GM18909 (cell line): ENCODE measurements around the gene ZXDC.

Experiments used
- ATAC-seq: cut with Tn5 transposase; IDR thresholded peaks from one replicate; pipeline ENCODE4 v1.9.1; 2021; ENCODE audit warnings: mild to moderate bottlenecking; ENCODE audit not compliant: unreplicated experiment, poor library complexity

The ZXDC gene

DNA sequence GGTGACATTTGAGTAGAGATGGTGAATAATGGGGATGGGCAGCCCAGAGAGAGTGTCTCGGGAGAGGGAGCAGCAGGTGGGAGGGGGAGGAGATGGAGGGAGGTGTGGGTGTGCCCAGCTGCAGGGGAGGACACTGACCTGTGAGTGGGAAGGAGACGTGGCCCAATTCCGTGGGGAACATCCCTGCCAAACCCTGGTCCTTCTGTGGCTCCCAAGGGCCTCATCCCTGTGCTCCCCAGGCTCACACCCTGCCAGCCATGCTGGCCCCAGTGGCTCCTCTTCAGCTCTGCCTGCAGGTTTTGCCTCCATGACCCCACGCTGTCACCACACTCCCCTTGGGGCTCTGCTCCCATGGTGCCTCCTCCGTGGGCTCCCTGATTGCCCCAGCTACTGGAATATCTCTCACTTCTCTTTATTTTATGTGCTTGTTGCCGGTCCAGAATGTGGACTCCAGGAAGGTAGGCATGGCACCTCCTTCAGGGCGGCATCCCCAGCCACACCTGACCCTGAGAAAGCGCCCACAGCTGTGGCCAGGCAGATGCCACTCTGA, 74.0 kb downstream of the ZXDC start:
- no peak for ATAC-seq

- ATAC-seq, result no peak
Measured at GRCh38 chr3:126399756-126400155, 75.9 kb downstream of the ZXDC start.

DNA sequence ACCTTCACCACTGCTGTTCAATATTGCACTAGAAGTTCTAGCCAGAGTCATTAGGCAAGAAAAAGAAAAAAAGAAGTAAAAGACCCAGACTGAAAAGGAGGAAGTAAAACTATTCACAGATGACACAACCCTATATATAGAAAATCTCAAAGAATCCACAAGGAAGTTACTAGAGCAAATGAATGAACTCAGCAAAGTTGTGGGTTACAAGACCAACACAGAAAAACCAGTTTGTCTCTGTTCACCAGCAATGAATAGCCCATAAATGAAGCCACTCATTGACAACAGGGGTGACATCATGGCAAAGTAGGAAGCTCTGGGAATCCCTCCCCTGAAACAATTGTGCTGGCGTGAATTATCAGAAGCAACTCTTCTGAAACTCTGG, 76.3 kb downstream of the ZXDC start:
- ATAC-seq, result no peak

- no peak for ATAC-seq
Measured at GRCh38 chr3:126398423-126399350, 77.0 kb downstream of the ZXDC start.

DNA sequence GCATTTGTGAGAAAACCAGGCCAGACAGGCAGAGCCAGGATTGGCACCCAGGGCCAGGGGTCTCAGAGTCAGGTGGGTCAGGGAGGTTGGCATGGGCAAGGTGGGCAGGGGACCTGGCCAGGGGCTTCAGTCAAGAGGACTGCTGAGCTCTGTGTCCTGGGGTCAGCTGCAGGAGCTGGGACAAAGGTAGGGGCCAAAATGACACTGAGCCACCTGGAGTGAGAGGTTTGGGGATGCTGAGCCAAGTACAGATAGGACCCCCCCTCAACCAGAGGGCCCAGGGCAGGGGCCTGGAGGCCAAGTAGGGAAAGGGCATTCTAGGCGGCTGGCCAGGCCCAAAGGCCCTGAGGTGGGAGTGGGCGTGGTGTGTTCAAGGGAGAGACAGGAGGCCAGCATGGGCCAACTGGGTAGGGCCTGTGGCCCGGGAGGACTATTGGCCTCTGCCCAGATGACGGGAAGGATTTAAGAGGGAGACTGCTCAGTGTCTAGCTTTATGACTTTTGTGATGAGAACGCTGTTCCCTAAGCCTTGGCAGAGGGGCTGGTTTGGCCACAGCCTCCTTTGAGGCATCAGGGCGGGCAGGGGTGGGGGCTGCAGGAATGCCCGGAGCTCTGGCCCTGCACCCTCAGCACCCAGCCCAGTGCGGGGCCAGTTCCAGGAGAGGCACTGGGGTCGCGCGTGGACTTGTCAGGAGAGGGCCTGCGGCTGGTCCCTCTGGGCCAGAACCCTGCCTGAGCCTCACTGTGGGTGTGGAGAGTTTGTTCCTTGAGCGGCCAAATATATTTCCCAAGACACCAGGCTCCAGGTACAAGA, 77.9 kb downstream of the ZXDC start:
- no peak for ATAC-seq

- ATAC-seq, result no peak
Measured at GRCh38 chr3:126396536-126396935, 79.2 kb downstream of the ZXDC start.

DNA sequence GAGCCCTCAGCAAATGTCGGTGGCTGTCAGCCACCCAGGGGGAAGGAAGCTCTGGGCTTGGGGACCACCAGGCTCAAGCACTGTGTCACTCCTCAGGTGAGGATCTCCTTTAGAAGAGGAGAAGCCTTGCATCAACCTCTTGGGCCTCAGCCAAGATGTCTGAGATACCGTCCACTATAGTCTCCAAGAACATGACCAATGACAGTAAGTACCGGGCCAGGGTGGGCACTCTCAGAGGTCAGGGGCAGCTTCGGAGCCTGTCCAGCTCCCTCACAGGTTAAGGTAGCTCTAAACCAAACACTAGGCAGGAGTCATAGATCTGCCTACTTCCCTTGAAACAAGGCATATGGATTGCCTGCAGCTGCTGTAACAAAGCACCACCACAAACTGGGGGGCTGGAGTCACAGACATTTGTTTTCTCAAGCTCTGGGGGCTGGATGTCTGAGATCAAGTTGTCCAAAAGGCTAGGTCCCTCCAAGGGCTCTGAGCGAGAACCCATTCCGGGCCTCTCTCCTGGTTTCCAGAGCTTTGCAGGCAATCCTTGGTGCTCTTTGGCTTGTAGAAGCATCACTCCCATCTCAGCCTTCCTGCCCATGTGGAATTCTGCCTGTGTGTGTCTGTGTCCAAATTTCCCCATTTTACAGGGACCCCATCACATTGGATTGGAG, 79.7 kb downstream of the ZXDC start:
- ATAC-seq, result no peak

DNA sequence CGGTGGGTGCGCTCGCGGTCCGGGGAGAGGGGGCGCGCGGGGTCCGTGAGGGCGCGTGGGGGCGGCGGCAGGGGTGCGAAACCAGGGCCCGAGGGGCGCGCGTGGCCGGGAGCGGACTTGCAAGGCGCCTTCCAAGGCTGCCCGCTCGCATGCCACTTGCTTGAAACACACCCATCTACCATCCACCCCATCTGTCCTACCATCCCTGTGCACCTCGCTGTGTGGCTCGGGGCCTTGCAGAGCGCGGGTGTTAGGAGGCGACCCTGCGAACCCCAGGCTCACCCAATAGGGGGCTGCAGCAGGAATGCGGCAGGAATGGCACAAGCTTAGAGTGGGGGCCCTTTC, 80.7 kb downstream of the ZXDC start:
- no peak for ATAC-seq

GRCh38 chr3:126394179-126394976, 81.3 kb downstream of the ZXDC start, which contains the start of gene CFAP100:
CFAP100 (plus strand) TSS chr3:126394909; CDS start chr3:126396001, 1,092 bp downstream.
- ATAC-seq, result no peak

- ATAC-seq, result no peak
Measured at GRCh38 chr3:126393563-126393962, 82.1 kb downstream of the ZXDC start.

GRCh38 chr3:126392246-126392645, 83.4 kb downstream of the ZXDC start:
- no peak for ATAC-seq

- ATAC-seq, result no peak
Measured at GRCh38 chr3:126391631-126392030, 84.1 kb downstream of the ZXDC start.

- ATAC-seq, result no peak
Measured at GRCh38 chr3:126390751-126391150, 84.9 kb downstream of the ZXDC start.

- no peak for ATAC-seq
Measured at GRCh38 chr3:126390201-126390600, 85.5 kb downstream of the ZXDC start.

GRCh38 chr3:126389794-126390146, 85.9 kb downstream of the ZXDC start:
- ATAC-seq, result no peak

- ATAC-seq, result peak; percentile 71
Measured at GRCh38 chr3:126389112-126389793, 86.4 kb downstream of the ZXDC start.
